B cell (primary cell): ENCODE data around the gene PDZD7.

ENCODE experiments used
- EZH2 ChIP-seq: IDR thresholded peaks from 2 replicates; pipeline ENCODE4 v1.6.1; 2012; ENCODE audit warnings: borderline replicate concordance, low read depth, mild to moderate bottlenecking, moderate library complexity, low read length; ENCODE audit not compliant: insufficient read depth, poor library complexity, severe bottlenecking
- TF ChIP-seq, protein P1 (sequence below): fragments of 200-600 bp; IDR thresholded peaks from one replicate; pipeline ENCODE4 v1.8.0; 2022; ENCODE audit warnings: antibody characterized with exemption, mild to moderate bottlenecking

DNA sequence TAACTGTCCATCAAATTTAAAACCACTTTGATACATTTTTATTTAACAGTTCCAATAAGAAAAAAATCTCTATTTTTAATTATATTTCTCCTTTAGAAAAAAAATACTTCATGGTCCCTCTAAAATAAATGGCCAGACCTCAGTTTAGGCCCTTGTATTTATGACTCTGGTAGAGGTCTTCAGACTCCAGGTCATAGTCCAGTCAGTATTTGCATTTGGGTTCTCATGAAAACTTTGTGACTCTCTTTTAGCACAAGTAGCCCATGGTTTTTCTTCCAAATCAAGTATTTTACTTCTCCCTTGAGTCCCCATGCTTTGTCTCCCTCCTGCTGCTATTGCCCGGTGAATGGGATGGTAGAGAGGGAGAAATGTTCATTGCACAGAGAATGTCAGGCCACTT, 67.1 kb downstream of the PDZD7 start:
- TF ChIP-seq, protein P1, sequence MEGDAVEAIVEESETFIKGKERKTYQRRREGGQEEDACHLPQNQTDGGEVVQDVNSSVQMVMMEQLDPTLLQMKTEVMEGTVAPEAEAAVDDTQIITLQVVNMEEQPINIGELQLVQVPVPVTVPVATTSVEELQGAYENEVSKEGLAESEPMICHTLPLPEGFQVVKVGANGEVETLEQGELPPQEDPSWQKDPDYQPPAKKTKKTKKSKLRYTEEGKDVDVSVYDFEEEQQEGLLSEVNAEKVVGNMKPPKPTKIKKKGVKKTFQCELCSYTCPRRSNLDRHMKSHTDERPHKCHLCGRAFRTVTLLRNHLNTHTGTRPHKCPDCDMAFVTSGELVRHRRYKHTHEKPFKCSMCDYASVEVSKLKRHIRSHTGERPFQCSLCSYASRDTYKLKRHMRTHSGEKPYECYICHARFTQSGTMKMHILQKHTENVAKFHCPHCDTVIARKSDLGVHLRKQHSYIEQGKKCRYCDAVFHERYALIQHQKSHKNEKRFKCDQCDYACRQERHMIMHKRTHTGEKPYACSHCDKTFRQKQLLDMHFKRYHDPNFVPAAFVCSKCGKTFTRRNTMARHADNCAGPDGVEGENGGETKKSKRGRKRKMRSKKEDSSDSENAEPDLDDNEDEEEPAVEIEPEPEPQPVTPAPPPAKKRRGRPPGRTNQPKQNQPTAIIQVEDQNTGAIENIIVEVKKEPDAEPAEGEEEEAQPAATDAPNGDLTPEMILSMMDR: no peak
- TF ChIP-seq EZH2: no peak
